ENCODE data around the gene DNAAF3.
"Not testable (repeated sequence)": the region's sequence is repeated elsewhere in the genome, so short reads cannot be mapped to it uniquely, and the experiment has no call there.

The DNAAF3 gene

GRCh38 chr19:55173714-55174409 lies 7.4 kb upstream of the DNAAF3 start:
- peak overlapping the region; percentile 95 for H3K4me2 ChIP-seq (ENCODE audit: low read length)
- H3K27me3 ChIP-seq (ENCODE audit: control insufficient read depth, insufficient read depth, low read length), result no peaks in the 10 kb centered on the region
- no peak overlapping the region for H3K9ac ChIP-seq
- H3K27ac ChIP-seq, result no peak overlapping the region
- H3K4me1 ChIP-seq, result no peaks in the 10 kb centered on the region
- no peaks in the 10 kb centered on the region for H3K79me2 ChIP-seq
- H3K9me3 ChIP-seq (ENCODE audit: control insufficient read depth, low read length), result no peaks in the 10 kb centered on the region
- peak overlapping the region; percentile 60 for H3K4me3 ChIP-seq (ENCODE audit: low read depth, low read length)
- peak overlapping the region; percentile 65 for H2AFZ ChIP-seq
- TF ChIP-seq CTCF (IDR thresholded peaks at IDR 0.05), result no peak
- no peaks in the 10 kb centered on the region for H3K36me3 ChIP-seq (ENCODE audit: control insufficient read depth, insufficient read depth, low read length)

GRCh38 chr19:55173186-55173713 lies 6.8 kb upstream of the DNAAF3 start:
- no peaks in the 10 kb centered on the region for H3K27me3 ChIP-seq (ENCODE audit: control insufficient read depth, insufficient read depth, low read length)
- TF ChIP-seq CTCF (IDR thresholded peaks at IDR 0.05), result no peak
- H3K9me3 ChIP-seq (ENCODE audit: control insufficient read depth, low read length), result no peaks in the 10 kb centered on the region
- H3K4me1 ChIP-seq, result no peaks in the 10 kb centered on the region
- H3K27ac ChIP-seq, result no peak overlapping the region
- peak overlapping the region; percentile 65 for H2AFZ ChIP-seq
- H3K36me3 ChIP-seq (ENCODE audit: control insufficient read depth, insufficient read depth, low read length), result no peaks in the 10 kb centered on the region
- peak overlapping the region; percentile 60 for H3K4me3 ChIP-seq (ENCODE audit: low read depth, low read length)
- H3K4me2 ChIP-seq (ENCODE audit: low read length), result peak overlapping the region; percentile 95
- no peak overlapping the region for H3K9ac ChIP-seq
- no peaks in the 10 kb centered on the region for H3K79me2 ChIP-seq

GRCh38 chr19:55172741-55173140 lies 6.3 kb upstream of the DNAAF3 start:
- no peak for TF ChIP-seq CTCF (IDR thresholded peaks at IDR 0.05)
- no peak overlapping the region for H3K4me2 ChIP-seq (ENCODE audit: low read length)

GRCh38 chr19:55172318-55172717 lies 5.9 kb upstream of the DNAAF3 start:
- H3K4me2 ChIP-seq (ENCODE audit: low read length); H3K36me3 ChIP-seq (ENCODE audit: control insufficient read depth, insufficient read depth, low read length); H3K27me3 ChIP-seq (ENCODE audit: control insufficient read depth, insufficient read depth, low read length): not testable (repeated sequence)

More at GRCh38 chr19:55172741-55173140, 6.3 kb upstream of the DNAAF3 start:
- Histone ChIP-seq H2AFZ (no peak overlapping the region), H3K9ac (no peak overlapping the region), H3K27me3 (ENCODE audit: control insufficient read depth, insufficient read depth, low read length) (no peaks in the 10 kb centered on the region), H3K4me1 (no peaks in the 10 kb centered on the region), H3K79me2 (no peaks in the 10 kb centered on the region), H3K9me3 (ENCODE audit: control insufficient read depth, low read length) (no peaks in the 10 kb centered on the region), H3K27ac (no peak overlapping the region), H3K4me3 (ENCODE audit: low read depth, low read length) (no peak overlapping the region), H3K36me3 (ENCODE audit: control insufficient read depth, insufficient read depth, low read length) (no peaks in the 10 kb centered on the region)

GRCh38 chr19:55171440-55171839 lies 5.0 kb upstream of the DNAAF3 start:
- H3K27me3 ChIP-seq (ENCODE audit: control insufficient read depth, insufficient read depth, low read length), result no peaks in the 10 kb centered on the region

More at GRCh38 chr19:55172318-55172717, 5.9 kb upstream of the DNAAF3 start:
- not testable (repeated sequence) for H3K4me1 ChIP-seq; H3K9ac ChIP-seq; H3K79me2 ChIP-seq; H3K9me3 ChIP-seq (ENCODE audit: control insufficient read depth, low read length); H3K4me3 ChIP-seq (ENCODE audit: low read depth, low read length); H2AFZ ChIP-seq; H3K27ac ChIP-seq

More at GRCh38 chr19:55171440-55171839, 5.0 kb upstream of the DNAAF3 start:
- H3K79me2 ChIP-seq, result no peaks in the 10 kb centered on the region
- H3K4me2 ChIP-seq (ENCODE audit: low read length), result no peak overlapping the region
- TF ChIP-seq CTCF (IDR thresholded peaks at IDR 0.05), result no peak
- no peaks in the 10 kb centered on the region for H3K9me3 ChIP-seq (ENCODE audit: control insufficient read depth, low read length)
- H2AFZ ChIP-seq, result no peak overlapping the region
- H3K4me3 ChIP-seq (ENCODE audit: low read depth, low read length), result no peak overlapping the region
- H3K36me3 ChIP-seq (ENCODE audit: control insufficient read depth, insufficient read depth, low read length), result no peaks in the 10 kb centered on the region
- H3K27ac ChIP-seq, result no peak overlapping the region
- peaks cover 5% of the 10 kb centered on the region for H3K4me1 ChIP-seq
- no peak overlapping the region for H3K9ac ChIP-seq
